GM21390 (cell line): ENCODE results near the gene SIX2.
"Not testable (repeated sequence)": the region's sequence is repeated elsewhere in the genome, so short reads cannot be mapped to it uniquely, and the experiment has no call there.

Source experiments
- ATAC-seq: cut with Tn5 transposase; IDR thresholded peaks from one replicate; pipeline ENCODE4 v1.9.1; 2021; ENCODE audit not compliant: unreplicated experiment

Gene SIX2

DNA sequence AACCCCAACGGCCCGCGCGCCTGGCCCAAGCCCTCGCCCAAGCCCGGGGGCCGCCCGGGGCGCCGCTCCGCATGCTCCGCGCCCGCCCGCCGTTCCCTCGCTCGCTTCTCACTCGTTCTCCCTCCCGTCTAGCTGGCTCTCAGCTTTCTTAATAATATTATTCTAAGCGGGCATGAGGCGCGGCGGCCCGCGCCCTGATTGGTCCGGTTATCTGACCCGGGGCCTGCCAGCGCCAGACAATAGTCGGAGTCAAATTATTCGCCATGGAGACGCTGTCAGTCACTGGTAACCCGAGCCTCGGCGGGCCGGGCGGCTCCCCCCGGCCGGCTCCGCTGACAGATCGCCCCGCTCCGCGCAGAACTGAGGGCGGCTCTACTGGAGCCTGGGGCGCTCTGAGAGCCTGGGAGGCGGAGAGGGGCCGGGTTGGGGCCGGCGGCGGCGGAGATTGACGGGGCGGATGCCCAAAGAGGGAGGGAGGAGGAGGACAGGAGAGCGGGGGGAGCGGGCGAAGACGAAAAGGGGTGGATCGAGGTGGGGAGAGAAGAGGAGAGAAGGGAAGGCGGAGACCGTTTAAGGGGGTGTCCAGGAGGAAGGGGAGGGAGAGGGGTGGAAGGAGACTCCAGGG, at the start of gene SIX2:
SIX2 (minus strand) TSS at position 150 of the 625 bp plus-strand sequence. CDS start 342 bp downstream, outside the sequence.
- no peak for ATAC-seq

- ATAC-seq: no peak
Measured at GRCh38 chr2:45055162-45055605, 45.9 kb upstream of the SIX2 start.

DNA sequence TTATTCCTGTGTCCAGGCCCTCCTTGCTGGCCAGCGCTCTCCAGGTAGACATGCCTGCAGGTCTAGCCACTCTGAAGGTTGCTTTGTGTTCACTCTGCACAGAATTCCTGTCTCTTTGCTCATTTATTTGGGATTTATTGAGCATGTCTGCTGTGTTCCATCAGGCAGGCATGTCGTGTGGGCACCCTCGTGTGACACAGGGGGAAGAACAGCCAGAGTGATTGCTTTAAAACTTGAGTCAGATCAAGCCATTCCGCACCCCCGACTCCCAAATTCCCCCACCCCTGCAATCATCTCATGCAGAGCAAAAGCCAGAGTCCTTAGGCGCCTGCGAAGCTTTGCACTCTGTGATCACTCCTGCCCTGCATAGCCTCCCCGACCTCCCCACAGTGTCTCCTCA, 44.7 kb upstream of the SIX2 start:
- no peak for ATAC-seq

DNA sequence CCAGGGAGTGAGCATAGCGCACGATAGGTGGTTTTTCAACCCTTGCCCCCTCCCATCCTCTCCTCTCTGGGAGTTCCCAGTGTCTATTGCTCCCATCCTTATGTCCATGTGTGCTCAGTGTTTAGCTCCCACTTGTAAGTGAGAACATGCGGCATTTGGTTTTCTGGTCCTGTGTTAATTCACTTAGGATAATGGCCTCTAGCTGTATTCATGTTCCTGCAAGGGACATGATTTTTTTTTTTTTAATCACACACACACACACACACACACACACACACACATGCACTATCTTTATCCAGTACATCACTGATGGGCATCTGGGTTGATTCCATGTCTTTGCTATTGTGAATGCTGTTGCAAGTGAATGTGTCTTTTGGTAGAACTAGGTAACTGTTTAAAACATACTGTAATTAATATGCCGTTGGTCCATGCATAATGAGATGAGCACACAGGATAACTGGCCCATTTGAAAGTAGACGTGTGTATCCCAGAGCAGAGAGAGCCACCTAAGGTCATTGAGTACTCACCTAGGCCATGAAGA, 43.2 kb upstream of the SIX2 start:
- no peak for ATAC-seq

- ATAC-seq: no peak
Measured at GRCh38 chr2:45049569-45050336, 40.5 kb upstream of the SIX2 start.

DNA sequence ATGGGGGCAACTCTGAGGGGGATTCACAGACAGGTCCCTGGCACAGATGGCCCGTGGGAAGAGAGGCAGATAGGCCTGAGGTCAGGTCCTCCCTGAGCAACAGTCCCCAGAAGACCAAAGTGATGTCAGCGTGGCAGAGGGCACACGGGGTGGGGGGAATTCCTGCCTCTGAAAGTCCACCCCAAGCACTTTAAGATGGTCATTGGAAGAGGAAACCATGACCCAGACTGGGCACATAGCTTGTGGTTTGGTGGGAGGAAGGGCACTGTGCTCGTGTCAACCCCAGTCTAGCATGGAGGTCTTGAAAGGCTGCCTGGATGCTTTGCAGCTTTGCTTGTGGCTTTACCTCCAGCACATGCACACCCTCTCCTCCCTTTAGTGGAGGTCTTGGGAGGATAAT, 38.0 kb upstream of the SIX2 start:
- no peak for ATAC-seq

- no peak for ATAC-seq
Measured at GRCh38 chr2:45046786-45047185, 37.5 kb upstream of the SIX2 start.

DNA sequence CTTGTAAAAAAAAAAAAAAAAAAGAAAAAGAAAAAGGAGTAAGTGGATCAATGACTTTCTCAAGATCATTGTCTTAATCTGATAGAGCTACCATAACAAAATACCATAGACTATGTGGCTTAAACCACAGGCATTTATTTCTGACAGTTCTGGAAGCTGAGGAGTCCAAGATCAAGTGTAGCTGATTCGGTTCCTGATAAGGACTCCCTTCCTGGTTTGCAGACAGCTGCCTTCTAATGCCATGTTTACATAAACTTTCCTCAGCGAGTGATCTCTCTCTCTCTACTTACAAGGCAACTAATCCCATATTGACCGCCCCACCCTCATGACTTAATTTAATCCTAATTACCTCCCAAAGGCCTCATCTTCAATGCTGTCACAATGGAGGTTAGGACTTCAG, 36.5 kb upstream of the SIX2 start:
- no peak for ATAC-seq

GRCh38 chr2:45044916-45045315, 35.7 kb upstream of the SIX2 start:
- no peak for ATAC-seq

- no peak for ATAC-seq
Measured at GRCh38 chr2:45043174-45043573, 33.9 kb upstream of the SIX2 start.

GRCh38 chr2:45042401-45042800, 33.1 kb upstream of the SIX2 start:
- ATAC-seq: no peak

DNA sequence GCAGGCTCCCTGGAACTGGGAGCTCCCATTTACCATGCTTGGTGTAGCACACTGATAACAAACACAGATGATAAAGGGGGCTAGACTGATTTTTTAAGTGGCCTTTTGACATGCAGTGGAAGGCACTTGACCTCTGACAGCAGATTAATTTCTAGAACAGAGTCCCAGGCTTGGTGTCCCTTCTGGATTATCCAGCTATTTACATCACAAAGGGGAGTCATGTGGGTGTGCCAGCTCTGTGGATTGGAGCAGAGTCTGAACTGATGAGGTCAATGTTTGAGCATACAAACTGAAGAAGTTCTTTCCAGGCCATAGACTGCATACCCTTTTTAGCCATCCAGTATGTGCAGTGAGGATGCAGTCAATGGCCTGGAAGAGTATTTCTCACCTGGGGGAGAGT, 31.5 kb upstream of the SIX2 start:
- ATAC-seq: no peak

- ATAC-seq: not testable (repeated sequence)
Measured at GRCh38 chr2:45039804-45040203, 30.6 kb upstream of the SIX2 start.

DNA sequence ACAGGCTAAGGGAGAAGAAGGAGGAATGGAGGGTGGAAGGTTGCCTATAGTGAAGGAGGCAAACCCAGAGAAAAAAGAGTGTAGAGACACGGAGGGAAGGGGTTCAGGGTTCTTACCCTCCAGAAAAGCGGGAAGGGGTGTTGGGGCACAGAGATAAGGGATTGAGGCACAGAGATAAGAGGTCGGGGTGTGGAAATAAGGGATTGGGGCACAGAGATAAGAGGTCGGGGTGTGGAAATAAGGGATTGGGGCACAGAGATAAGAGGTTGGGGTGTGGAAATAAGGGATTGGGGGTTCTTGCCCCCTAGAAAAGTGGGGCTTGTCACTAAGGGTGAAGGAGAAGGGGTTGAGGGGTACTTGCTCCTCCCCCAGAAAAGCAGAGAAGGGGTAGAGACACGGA, 29.6 kb upstream of the SIX2 start:
- ATAC-seq: not testable (repeated sequence)

GRCh38 chr2:45033302-45033701, 24.1 kb upstream of the SIX2 start:
- no peak for ATAC-seq

DNA sequence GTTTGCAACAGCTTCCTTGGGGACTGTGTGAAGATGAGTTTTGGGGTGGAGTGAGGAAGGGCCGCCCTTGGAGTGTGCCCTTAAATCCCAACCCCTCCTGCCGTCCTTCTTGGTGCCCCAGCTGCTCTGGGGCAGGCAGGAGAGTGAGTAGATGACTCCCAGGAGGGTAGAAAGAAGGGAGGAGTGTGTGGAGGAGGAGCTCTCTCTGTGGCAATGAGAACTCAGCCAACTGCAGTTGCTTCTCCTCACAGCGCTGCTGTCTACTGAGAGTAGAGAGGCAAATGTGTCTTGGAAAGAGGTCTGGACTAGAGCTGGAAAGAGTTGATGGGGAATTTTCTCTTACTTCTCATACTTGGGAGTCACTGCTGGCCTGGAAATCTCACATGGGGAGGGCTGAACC, 21.8 kb upstream of the SIX2 start:
- no peak for ATAC-seq

GRCh38 chr2:45030553-45030952, 21.3 kb upstream of the SIX2 start:
- no peak for ATAC-seq

DNA sequence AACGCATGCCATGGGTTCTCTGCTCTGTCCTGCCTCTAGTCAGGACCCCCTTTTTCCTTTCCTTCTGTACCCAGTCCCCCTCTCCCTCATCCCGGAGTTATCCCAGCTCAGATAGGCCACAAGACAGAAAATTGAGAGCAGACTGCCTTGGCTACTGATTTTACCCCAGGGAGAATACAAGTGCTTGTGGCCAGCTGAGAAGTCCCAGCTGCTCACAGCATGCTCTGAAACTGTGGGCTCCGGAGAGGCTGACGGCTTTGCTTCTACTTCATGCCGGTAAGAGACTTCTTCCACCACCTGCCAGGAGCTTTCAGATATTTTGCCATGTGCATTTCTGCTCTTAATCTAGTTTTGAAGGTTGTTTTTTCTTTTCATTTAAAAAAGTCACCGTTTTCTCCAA, 20.0 kb upstream of the SIX2 start:
- no peak for ATAC-seq

GRCh38 chr2:45028276-45028675, 19.0 kb upstream of the SIX2 start:
- ATAC-seq: no peak

GRCh38 chr2:45026924-45027450, 17.7 kb upstream of the SIX2 start:
- no peak for ATAC-seq

DNA sequence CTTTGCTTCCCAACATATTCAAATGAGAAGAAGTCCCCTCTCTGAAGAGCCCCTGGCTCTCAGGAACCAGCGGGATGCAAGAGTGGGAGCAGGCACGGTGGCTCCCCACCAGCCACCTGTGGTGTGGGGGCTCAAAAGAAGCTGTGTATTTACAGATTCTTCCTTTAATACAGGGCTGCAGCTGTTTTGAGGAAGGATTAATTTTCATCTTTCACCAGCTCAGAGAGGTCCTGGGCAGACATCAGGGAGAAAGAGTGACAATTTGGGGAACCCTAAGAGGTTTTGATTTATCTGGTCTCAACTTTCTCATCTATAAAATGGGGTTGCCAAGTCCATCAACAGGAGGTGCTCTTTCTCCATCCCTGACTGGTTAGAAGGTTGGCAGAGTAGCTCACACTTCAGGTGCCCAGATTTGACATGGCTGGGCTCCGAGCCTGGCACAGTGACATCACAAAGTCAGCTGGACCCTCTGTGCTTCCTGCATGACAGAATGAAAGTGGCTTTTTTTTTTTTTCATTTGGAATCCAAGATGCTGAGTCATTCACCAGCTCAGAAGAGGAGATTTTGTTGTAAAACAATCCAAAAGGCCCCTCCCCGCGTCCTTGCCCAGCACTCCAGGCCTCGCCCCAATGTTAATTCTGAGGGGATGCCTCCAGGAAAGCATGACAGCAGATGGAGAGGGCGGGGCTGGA, 15.5 kb upstream of the SIX2 start:
- no peak for ATAC-seq

- no peak for ATAC-seq
Measured at GRCh38 chr2:45024097-45024496, 14.8 kb upstream of the SIX2 start.
